Measurements from ENCODE around the gene DDX5. TPM values are rescaled to one million over a fixed set of nuclear protein-coding genes. Genes with fewer than 3 reads are reported as not detected.

DDX5 gene
- total and polyA plus RNA-seq, 2 donors (not counting 1 experiment from before 2014, with no cell fraction given): 439 to 598 TPM

DNA sequence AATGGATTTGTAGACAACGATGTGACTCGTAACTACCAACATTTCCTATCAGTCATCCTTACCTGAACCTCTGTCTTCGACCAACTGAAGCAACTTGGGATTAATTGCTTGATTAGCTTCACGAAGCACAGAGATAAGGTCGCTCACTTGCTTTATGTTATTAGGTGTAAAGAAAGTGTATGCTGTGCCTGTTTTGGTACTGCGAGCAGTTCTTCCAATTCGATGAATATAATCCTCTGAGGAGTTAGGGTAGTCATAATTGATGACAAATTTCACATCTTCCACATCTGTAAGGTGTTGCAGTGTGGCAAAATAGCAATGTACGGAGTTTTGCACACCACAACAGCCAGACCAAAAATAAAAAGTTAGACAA lies 5.6 kb downstream of the DDX5 start:
- TF ChIP-seq EZH2 (IDR thresholded peaks at IDR 0.05; ENCODE audit: low read length, missing control alignments): no peak
- TF ChIP-seq CTCF (conservative IDR thresholded peaks at IDR 0.05 in 1 of 2, IDR thresholded peaks at IDR 0.05 in 1 of 2; ENCODE audit: low read depth in 1 of 2, low read length in 2 of 2): no peak
- peaks cover 15% of the 10 kb centered on the region for H4K20me1 ChIP-seq (ENCODE audit: control insufficient read depth, extremely low read depth, insufficient read depth, low read length)
- H3K4me2 ChIP-seq (ENCODE audit: extremely low read depth, insufficient read depth, low read length): no peak overlapping the region
- H3K9me3 ChIP-seq (ENCODE audit: control insufficient read depth, insufficient read depth, low read depth, low read length): no peaks in the 10 kb centered on the region
- H3K9ac ChIP-seq (ENCODE audit: insufficient read depth, low read length): no peak overlapping the region
- H3K79me2 ChIP-seq (ENCODE audit: control insufficient read depth, insufficient read depth, low read length): peaks cover 65% of the 10 kb centered on the region
- no peak overlapping the region for H3K4me3 ChIP-seq (replicated peaks in 1 of 4; ENCODE audit: control extremely low read depth in 1 of 4, insufficient read depth in 1 of 4, low read depth in 3 of 4, low read length in 4 of 4)
- no peak for DNase-seq (ENCODE audit: low read depth in 2 of 2)
- no peak overlapping the region for H2AFZ ChIP-seq (ENCODE audit: low read length)
- peaks cover 29% of the 10 kb centered on the region for H3K36me3 ChIP-seq (ENCODE audit: control insufficient read depth, insufficient read depth, low read length)
- no peaks in the 10 kb centered on the region for H3K27me3 ChIP-seq (ENCODE audit: control insufficient read depth, insufficient read depth, low read length)
- no peak overlapping the region for H3K27ac ChIP-seq (ENCODE audit: insufficient read depth, low read length)
- H3K4me1 ChIP-seq (ENCODE audit: control insufficient read depth, extremely low read depth, insufficient read depth, low read length): peaks cover 12% of the 10 kb centered on the region

GRCh38 chr17:64499805-64500486 lies 6.1 kb downstream of the DDX5 start:
- no peaks in the 10 kb centered on the region for H3K27me3 ChIP-seq (ENCODE audit: control insufficient read depth, insufficient read depth, low read length)
- H2AFZ ChIP-seq (ENCODE audit: low read length): no peak overlapping the region
- peaks cover 12% of the 10 kb centered on the region for H3K4me1 ChIP-seq (ENCODE audit: control insufficient read depth, extremely low read depth, insufficient read depth, low read length)
- H3K9ac ChIP-seq (ENCODE audit: insufficient read depth, low read length): no peak overlapping the region
- H3K27ac ChIP-seq (ENCODE audit: insufficient read depth, low read length): no peak overlapping the region
- peaks cover 29% of the 10 kb centered on the region for H3K36me3 ChIP-seq (ENCODE audit: control insufficient read depth, insufficient read depth, low read length)
- no peaks in the 10 kb centered on the region for H3K9me3 ChIP-seq (ENCODE audit: control insufficient read depth, insufficient read depth, low read depth, low read length)
- H4K20me1 ChIP-seq (ENCODE audit: control insufficient read depth, extremely low read depth, insufficient read depth, low read length): peaks cover 13% of the 10 kb centered on the region
- H3K79me2 ChIP-seq (ENCODE audit: control insufficient read depth, insufficient read depth, low read length): peaks cover 63% of the 10 kb centered on the region
- DNase-seq (ENCODE audit: low read depth in 2 of 2): peak in 1 of 2 donors; percentile 62
- no peak overlapping the region for H3K4me2 ChIP-seq (ENCODE audit: extremely low read depth, insufficient read depth, low read length)
- no peak overlapping the region for H3K4me3 ChIP-seq (replicated peaks in 1 of 4; ENCODE audit: control extremely low read depth in 1 of 4, insufficient read depth in 1 of 4, low read depth in 3 of 4, low read length in 4 of 4)
- TF ChIP-seq EZH2 (IDR thresholded peaks at IDR 0.05; ENCODE audit: low read length, missing control alignments) (no peak), CTCF (conservative IDR thresholded peaks at IDR 0.05 in 1 of 2, IDR thresholded peaks at IDR 0.05 in 1 of 2; ENCODE audit: low read depth in 1 of 2, low read length in 2 of 2) (no peak)

DNA sequence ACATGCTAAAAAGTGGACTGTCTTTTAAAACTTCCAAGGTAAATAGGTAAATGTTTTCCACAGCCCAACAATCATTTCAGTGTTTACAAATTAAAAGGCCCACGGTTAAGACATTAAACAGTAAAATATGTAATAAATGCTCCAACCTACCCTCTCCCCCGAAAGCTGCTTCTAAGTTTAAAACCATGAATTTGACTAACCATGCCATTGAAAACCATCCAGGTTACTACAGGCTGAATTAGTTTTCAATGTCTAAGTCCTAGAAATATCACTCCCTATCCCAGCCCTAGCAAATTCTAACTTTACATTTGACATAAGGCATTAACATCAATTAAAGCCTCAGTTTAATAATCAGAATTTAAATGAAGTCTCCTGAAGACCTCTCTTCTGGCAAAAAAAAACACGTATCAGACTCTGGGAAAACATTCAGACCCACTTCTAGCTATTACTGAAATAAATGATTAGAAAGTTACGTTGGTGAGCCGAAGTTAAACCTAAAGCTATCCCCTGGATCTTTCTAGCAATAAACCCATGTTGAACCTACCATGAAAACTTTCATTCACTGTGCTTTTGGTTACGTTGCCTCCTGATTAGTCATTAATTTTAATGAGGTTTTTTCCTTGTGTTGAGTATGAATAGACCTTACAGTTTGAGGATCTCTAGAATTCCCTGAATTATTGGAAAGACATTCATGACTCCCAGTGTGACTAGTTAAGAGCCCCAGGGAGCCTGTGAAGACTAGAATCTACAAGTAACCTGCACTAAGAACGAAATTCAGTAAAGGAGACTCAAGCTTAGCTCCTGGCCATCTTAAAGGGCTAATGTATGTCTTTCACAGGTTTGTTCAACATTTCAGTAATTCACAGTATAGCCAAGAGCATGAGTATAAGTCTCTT lies 7.5 kb downstream of the DDX5 start:
- Histone ChIP-seq H3K9ac (ENCODE audit: insufficient read depth, low read length) (no peak overlapping the region), H3K4me3 (replicated peaks in 1 of 4; ENCODE audit: control extremely low read depth in 1 of 4, insufficient read depth in 1 of 4, low read depth in 3 of 4, low read length in 4 of 4) (no peak overlapping the region), H4K20me1 (ENCODE audit: control insufficient read depth, extremely low read depth, insufficient read depth, low read length) (peaks cover 5% of the 10 kb centered on the region), H3K36me3 (ENCODE audit: control insufficient read depth, insufficient read depth, low read length) (peaks cover 26% of the 10 kb centered on the region), H3K27ac (ENCODE audit: insufficient read depth, low read length) (no peak overlapping the region), H3K4me1 (ENCODE audit: control insufficient read depth, extremely low read depth, insufficient read depth, low read length) (peaks cover 10% of the 10 kb centered on the region), H3K27me3 (ENCODE audit: control insufficient read depth, insufficient read depth, low read length) (no peaks in the 10 kb centered on the region), H3K9me3 (ENCODE audit: control insufficient read depth, insufficient read depth, low read depth, low read length) (no peaks in the 10 kb centered on the region), H3K79me2 (ENCODE audit: control insufficient read depth, insufficient read depth, low read length) (peaks cover 51% of the 10 kb centered on the region), H2AFZ (ENCODE audit: low read length) (no peak overlapping the region), H3K4me2 (ENCODE audit: extremely low read depth, insufficient read depth, low read length) (no peak overlapping the region)
- no peak for DNase-seq (ENCODE audit: low read depth in 2 of 2)
- TF ChIP-seq EZH2 (IDR thresholded peaks at IDR 0.05; ENCODE audit: low read length, missing control alignments) (no peak), CTCF (conservative IDR thresholded peaks at IDR 0.05 in 1 of 2, IDR thresholded peaks at IDR 0.05 in 1 of 2; ENCODE audit: low read depth in 1 of 2, low read length in 2 of 2) (no peak)
